HG03571 (cell line): Measurements from ENCODE around the gene WDR81.
A peak's percentile ranks its signal among the peaks of the same experiment; 100 is the strongest.
"Not testable (repeated sequence)": the region's sequence is repeated elsewhere in the genome, so short reads cannot be mapped to it uniquely, and the experiment has no call there.

Experiments
- ATAC-seq: cut with Tn5 transposase; IDR thresholded peaks from one replicate; pipeline ENCODE4 v1.9.1; 2021; ENCODE audit not compliant: unreplicated experiment

Gene WDR81

GRCh38 chr17:1724351-1724868 is at the start of gene WDR81:
WDR81 (plus strand) TSS chr17:1724704; CDS start chr17:1724960, 256 bp downstream.
- peak; percentile 56 for ATAC-seq

- ATAC-seq, result no peak
Observed at GRCh38 chr17:1676401-1676800, 48.1 kb upstream of the WDR81 start.

- no peak for ATAC-seq
Observed at GRCh38 chr17:1683459-1683858, 41.0 kb upstream of the WDR81 start.

- ATAC-seq, result peak; percentile 95
Observed at GRCh38 chr17:1684378-1685189, 39.9 kb upstream of the WDR81 start, which contains the start of gene PRPF8. PRPF8 (minus strand) TSS chr17:1684867; CDS start chr17:1684571, 296 bp downstream.

GRCh38 chr17:1686086-1686485 is 38.4 kb upstream of the WDR81 start:
- ATAC-seq, result no peak

GRCh38 chr17:1688405-1688804 is 36.1 kb upstream of the WDR81 start:
- not testable (repeated sequence) for ATAC-seq

GRCh38 chr17:1690544-1691221 is 33.8 kb upstream of the WDR81 start:
- no peak for ATAC-seq

GRCh38 chr17:1693339-1693738 is 31.2 kb upstream of the WDR81 start:
- no peak for ATAC-seq

- no peak for ATAC-seq
Observed at GRCh38 chr17:1695365-1695764, 29.1 kb upstream of the WDR81 start.

- ATAC-seq, result no peak
Observed at GRCh38 chr17:1697681-1698080, 26.8 kb upstream of the WDR81 start.

GRCh38 chr17:1699891-1700290 is 24.6 kb upstream of the WDR81 start:
- not testable (repeated sequence) for ATAC-seq

- ATAC-seq, result no peak
Observed at GRCh38 chr17:1703063-1703462, 21.4 kb upstream of the WDR81 start.

- ATAC-seq, result no peak
Observed at GRCh38 chr17:1705004-1705403, 19.5 kb upstream of the WDR81 start.

GRCh38 chr17:1707107-1707506 is 17.4 kb upstream of the WDR81 start:
- ATAC-seq, result no peak

GRCh38 chr17:1708791-1709346 is 15.6 kb upstream of the WDR81 start:
- ATAC-seq, result not testable (repeated sequence)

GRCh38 chr17:1709403-1709951 is 15.0 kb upstream of the WDR81 start:
- no peak for ATAC-seq

- no peak for ATAC-seq
Observed at GRCh38 chr17:1709971-1710806, 14.3 kb upstream of the WDR81 start, which contains the start of gene TLCD2. TLCD2 (minus strand) TSS chr17:1710377; CDS start chr17:1710242, 135 bp downstream.

GRCh38 chr17:1710807-1711553 is 13.5 kb upstream of the WDR81 start:
- ATAC-seq, result no peak

- no peak for ATAC-seq
Observed at GRCh38 chr17:1711804-1712203, 12.7 kb upstream of the WDR81 start.

- no peak for ATAC-seq
Observed at GRCh38 chr17:1712271-1712670, 12.2 kb upstream of the WDR81 start.
